H9 (cell line): ENCODE measurements around the gene BTNL8. TPM values are rescaled to one million over a fixed set of nuclear protein-coding genes. Genes with fewer than 3 reads are reported as not detected.
"Not testable (repeated sequence)": the region's sequence is repeated elsewhere in the genome, so short reads cannot be mapped to it uniquely, and the experiment has no call there.

Experiments used
- DNase-seq: peaks from one replicate; pipeline ENCODE4 v3.0.0-alpha.2; 2017
- H2AFZ ChIP-seq: one replicate; pipeline ENCODE4 v1.6.1; 2013; ENCODE audit warnings: mild to moderate bottlenecking, low read length, control low read depth, moderate library complexity
- H2AK5ac ChIP-seq: 2 replicates; pipeline ENCODE4 v1.6.1; 2013; ENCODE audit warnings: low read length, control low read depth, mixed read lengths; ENCODE audit not compliant: insufficient read length
- H2BK120ac ChIP-seq: one replicate; pipeline ENCODE4 v1.6.1; 2013; ENCODE audit warnings: low read depth, mild to moderate bottlenecking, low read length, control low read depth, inconsistent platforms; ENCODE audit not compliant: poor library complexity, severe bottlenecking
- H2BK12ac ChIP-seq: 2 replicates; pipeline ENCODE4 v1.6.1; 2013; ENCODE audit warnings: low read length, control low read depth, mixed read lengths, low read depth; ENCODE audit not compliant: insufficient read length
- H2BK15ac ChIP-seq: 2 replicates; pipeline ENCODE4 v1.6.1; 2013; ENCODE audit warnings: low read depth, low read length, control low read depth
- H2BK20ac ChIP-seq: one replicate; pipeline ENCODE4 v1.6.1; 2013; ENCODE audit warnings: low read depth, mild to moderate bottlenecking, low read length, control low read depth, inconsistent platforms; ENCODE audit not compliant: poor library complexity, severe bottlenecking
- H2BK5ac ChIP-seq: 2 replicates; pipeline ENCODE4 v1.6.1; 2013; ENCODE audit warnings: low read length, control low read depth, mixed read lengths; ENCODE audit not compliant: insufficient read length
- H3K14ac ChIP-seq: 2 replicates; pipeline ENCODE4 v1.6.1; 2013; ENCODE audit warnings: low read length, control low read depth; ENCODE audit not compliant: insufficient read depth
- H3K18ac ChIP-seq: 2 replicates; pipeline ENCODE4 v1.6.1; 2013; ENCODE audit warnings: low read depth, mild to moderate bottlenecking, mixed read lengths, low read length, control low read depth; ENCODE audit not compliant: insufficient read length
- H3K23ac ChIP-seq: 2 replicates; pipeline ENCODE4 v1.6.1; 2013; ENCODE audit warnings: low read length, control low read depth, mixed read lengths, low read depth; ENCODE audit not compliant: insufficient read length
- H3K23me2 ChIP-seq: 2 replicates; pipeline ENCODE4 v1.6.1; 2013; ENCODE audit warnings: low read depth, mild to moderate bottlenecking, mixed read lengths, low read length, control low read depth; ENCODE audit not compliant: insufficient read length, poor library complexity, severe bottlenecking
- H3K27ac ChIP-seq: 2 replicates; pipeline ENCODE4 v1.5.1; 2013; ENCODE audit warnings: low read length, control low read depth, mixed read lengths, low read depth; ENCODE audit not compliant: insufficient read length
- H3K27me3 ChIP-seq: 2 replicates; pipeline ENCODE4 v1.6.1; 2013; ENCODE audit warnings: low read length, control low read depth, inconsistent platforms; ENCODE audit not compliant: insufficient read depth
- H3K4ac ChIP-seq: 2 replicates; pipeline ENCODE4 v1.6.1; 2013; ENCODE audit warnings: low read depth, mild to moderate bottlenecking, control low read depth, inconsistent platforms, low read length, moderate library complexity
- H3K4me1 ChIP-seq: 2 replicates; pipeline ENCODE4 v1.6.1; 2013; ENCODE audit warnings: low read length, control low read depth, inconsistent platforms; ENCODE audit not compliant: insufficient read depth
- H3K4me2 ChIP-seq: 2 replicates; pipeline ENCODE4 v1.6.1; 2013; ENCODE audit warnings: low read length, control low read depth, mixed read lengths; ENCODE audit not compliant: insufficient read length, insufficient read depth
- H3K56ac ChIP-seq: 2 replicates; pipeline ENCODE4 v1.6.1; 2013; ENCODE audit warnings: low read depth, mild to moderate bottlenecking, mixed read lengths, low read length, control low read depth; ENCODE audit not compliant: insufficient read length
- H3K79me1 ChIP-seq: 2 replicates; pipeline ENCODE4 v1.6.1; 2013; ENCODE audit warnings: low read depth, mild to moderate bottlenecking, moderate library complexity, low read length, control low read depth, inconsistent platforms; ENCODE audit not compliant: insufficient read depth, poor library complexity, severe bottlenecking
- H3K79me2 ChIP-seq: 2 replicates; pipeline ENCODE4 v1.6.1; 2013; ENCODE audit warnings: low read length, control low read depth, inconsistent platforms; ENCODE audit not compliant: insufficient read depth
- H3K9ac ChIP-seq: 2 replicates; pipeline ENCODE4 v1.6.1; 2013; ENCODE audit warnings: low read length, control low read depth, mixed read lengths; ENCODE audit not compliant: insufficient read length; ENCODE audit errors: extremely low read depth
- H3K9me3 ChIP-seq: one replicate; pipeline ENCODE4 v1.6.1; 2013; ENCODE audit warnings: low read depth, low read length, inconsistent platforms; ENCODE audit not compliant: control insufficient read depth
- H3T11ph ChIP-seq: one replicate; pipeline ENCODE4 v1.6.1; 2013; ENCODE audit warnings: mild to moderate bottlenecking, low read length, control low read depth, inconsistent platforms
- H4K20me1 ChIP-seq: one replicate; pipeline ENCODE4 v1.6.1; 2013; ENCODE audit not compliant: control insufficient read depth, insufficient read length, insufficient read depth
- H4K5ac ChIP-seq: 2 replicates; pipeline ENCODE4 v1.6.1; 2013; ENCODE audit warnings: low read depth, mild to moderate bottlenecking, mixed read lengths, low read length, control low read depth; ENCODE audit not compliant: insufficient read length
- H4K8ac ChIP-seq: replicated peaks from 2 replicates; pipeline ENCODE4 v1.6.1; 2013; ENCODE audit warnings: low read length, control low read depth, mixed read lengths, low read depth; ENCODE audit not compliant: insufficient read length
- H4K91ac ChIP-seq: 2 replicates; pipeline ENCODE4 v1.6.1; 2013; ENCODE audit warnings: low read depth, mild to moderate bottlenecking, moderate library complexity, mixed read lengths, low read length, control low read depth; ENCODE audit not compliant: insufficient read length
- H3K27ac Mint-ChIP-seq, 3 experiments: 2 replicates in 2 of 3; 3 replicates in 1 of 3; pipeline ENCODE4 v1.8.0; 2020 to 2021; ENCODE audit warnings: mixed read lengths in 3 of 3, mild to moderate bottlenecking in 1 of 3, moderate library complexity in 1 of 3
- H3K27me3 Mint-ChIP-seq: 2 replicates; pipeline ENCODE4 v1.8.0; 2021; ENCODE audit warnings: low read depth, mild to moderate bottlenecking, moderate library complexity, mixed read lengths
- H3K36me3 Mint-ChIP-seq, 3 experiments: 2 replicates in 2 of 3; 3 replicates in 1 of 3; pipeline ENCODE4 v1.8.0; 2020 to 2021; ENCODE audit warnings: low read depth in 3 of 3, mixed read lengths in 3 of 3; ENCODE audit not compliant: insufficient read depth in 1 of 3
- H3K4me1 Mint-ChIP-seq, 2 experiments: 2 replicates each; pipeline ENCODE4 v1.8.0; 2020; ENCODE audit warnings: mixed read lengths in 2 of 2
- H3K4me3 Mint-ChIP-seq, 2 experiments: 2 replicates in 1 of 2; 3 replicates in 1 of 2; pipeline ENCODE4 v1.8.0; 2020 to 2021; ENCODE audit warnings: mild to moderate bottlenecking in 2 of 2, mixed read lengths in 2 of 2, moderate library complexity in 1 of 2
- H3K9me3 Mint-ChIP-seq, 2 experiments: 2 replicates in 1 of 2; 3 replicates in 1 of 2; pipeline ENCODE4 v1.8.0; 2020; ENCODE audit warnings: mild to moderate bottlenecking in 2 of 2, mixed read lengths in 2 of 2, moderate library complexity in 1 of 2
- CTCF ChIP-seq: fragments of 200-600 bp; sonication (generic); conservative IDR thresholded peaks from 3 replicates; pipeline ENCODE4 v1.8.0; 2021; ENCODE audit warnings: antibody characterized with exemption, mild to moderate bottlenecking
- WGBS: extraction: QIAGEN DNeasy Blood & Tissue Kit; methylation state at CpG from one replicate; pipeline ENCODE4 v1.1.7; 2013; ENCODE audit warnings: missing lambda C conversion rate, low lambda C conversion rate, mixed read lengths; ENCODE audit not compliant: insufficient read length; ENCODE audit errors: extremely low coverage; 5-methylcytosine and 5-hydroxymethylcytosine counted together
- total RNA-seq: library from RNA; stranded (reverse); gene quantifications from 2 replicates; pipeline ENCODE4 v1.2.1, GENCODE V29; 2021

BTNL8 gene
- total RNA-seq, 1 experiment from 2014 or later = 0.13 TPM

GRCh38 chr5:180889381-180889780 lies 9.6 kb upstream of the BTNL8 start:
- no peak overlapping the region for H3K14ac ChIP-seq
- Mint-ChIP-seq H3K27me3 (peaks cover 54% of the 10 kb centered on the region), H3K27ac (no peak overlapping the region), H3K9me3 (peaks cover 5 to 18% of the 10 kb centered on the region in 2 experiments; a peak in 3 of 5 replicates), H3K36me3 (no peaks in the 10 kb centered on the region; a peak in 2 of 7 replicates), H3K4me3 (no peak overlapping the region), H3K4me1 (peaks cover 0 to 4% of the 10 kb centered on the region in 2 experiments; a peak in 1 of 4 replicates)
- H4K5ac ChIP-seq = no peak overlapping the region
- H4K8ac ChIP-seq = no peak overlapping the region
- TF ChIP-seq CTCF = no peak
- no peak for DNase-seq
- H2AFZ ChIP-seq = no peak overlapping the region
- no peak overlapping the region for H4K91ac ChIP-seq
- H2BK5ac ChIP-seq = no peak overlapping the region
- no peak overlapping the region for H3K4ac ChIP-seq
- no peaks in the 10 kb centered on the region for H3K9me3 ChIP-seq
- no CpG with 5 or more reads among the region's 7 CpGs for WGBS
- H3K27ac ChIP-seq = no peak overlapping the region
- H3K18ac ChIP-seq = no peak overlapping the region
- no peaks in the 10 kb centered on the region for H3K79me1 ChIP-seq
- no peak overlapping the region for H2BK120ac ChIP-seq
- H2BK12ac ChIP-seq = no peak overlapping the region
- no peaks in the 10 kb centered on the region for H3K4me1 ChIP-seq
- no peak overlapping the region for H3T11ph ChIP-seq
- no peaks in the 10 kb centered on the region for H4K20me1 ChIP-seq
- H3K23me2 ChIP-seq = no peaks in the 10 kb centered on the region
- H2BK20ac ChIP-seq = no peak overlapping the region
- no peak overlapping the region for H3K56ac ChIP-seq
- no peak overlapping the region for H3K4me2 ChIP-seq
- H3K27me3 ChIP-seq = no peaks in the 10 kb centered on the region
- no peak overlapping the region for H2BK15ac ChIP-seq
- no peaks in the 10 kb centered on the region for H3K79me2 ChIP-seq
- no peak overlapping the region for H3K9ac ChIP-seq
- no peak overlapping the region for H2AK5ac ChIP-seq
- H3K23ac ChIP-seq = no peak overlapping the region

DNA sequence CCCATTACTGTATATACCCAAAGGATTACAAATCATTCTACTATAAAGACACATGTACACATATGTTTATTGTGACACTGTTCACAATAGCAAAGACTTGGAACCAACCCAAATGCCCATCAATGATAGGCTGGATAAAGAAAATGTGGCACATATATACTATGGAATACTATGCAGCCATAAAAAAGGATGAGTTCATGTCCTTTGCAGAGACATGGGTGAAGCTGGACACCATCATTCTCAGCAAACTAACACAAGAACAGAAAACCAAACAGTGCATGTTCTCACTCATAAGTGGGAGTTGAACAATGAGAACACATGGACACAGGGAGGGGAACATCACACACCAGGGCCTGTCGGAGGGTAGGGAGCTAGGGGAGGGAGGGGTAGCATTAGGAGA lies 3.6 kb upstream of the BTNL8 start:
- not testable (repeated sequence) for H3K27ac Mint-ChIP-seq, H2AK5ac ChIP-seq, H4K91ac ChIP-seq, DNase-seq, H3K4me3 Mint-ChIP-seq, H3K4ac ChIP-seq, H3K14ac ChIP-seq, H3K36me3 Mint-ChIP-seq, H3K9me3 ChIP-seq, H2BK120ac ChIP-seq, H2AFZ ChIP-seq, H2BK15ac ChIP-seq, H4K5ac ChIP-seq, H4K8ac ChIP-seq, H3K79me2 ChIP-seq, H3K9ac ChIP-seq, H3K23me2 ChIP-seq, H3K56ac ChIP-seq, H4K20me1 ChIP-seq, H3K23ac ChIP-seq, H3K4me1 ChIP-seq, H3K4me1 Mint-ChIP-seq, H3K18ac ChIP-seq, H3K79me1 ChIP-seq, H2BK5ac ChIP-seq, H3T11ph ChIP-seq, H2BK20ac ChIP-seq, H3K27me3 ChIP-seq, H3K4me2 ChIP-seq, H2BK12ac ChIP-seq, H3K27ac ChIP-seq
- H3K9me3 Mint-ChIP-seq = peaks cover 15 to 34% of the 10 kb centered on the region in 2 experiments; a peak in 4 of 5 replicates
- WGBS = no CpG with 5 or more reads among the region's 1 CpG
- peaks cover 51% of the 10 kb centered on the region for H3K27me3 Mint-ChIP-seq
